CD14-positive monocyte (primary cell): ENCODE data around the gene OR51B4. TPM values are rescaled to one million over a fixed set of nuclear protein-coding genes. Genes with fewer than 3 reads are reported as not detected.
"Not testable (repeated sequence)": the region's sequence is repeated elsewhere in the genome, so short reads cannot be mapped to it uniquely, and the experiment has no call there.

Experiments
- DNase-seq, 3 donors: peaks; one replicate each; pipeline ENCODE4 v3.0.0-alpha.2; 2011 to 2022
- H2AFZ ChIP-seq: 2 replicates; pipeline ENCODE4 v1.6.0; 2012; ENCODE audit warnings: mild to moderate bottlenecking, low read depth, low read length, inconsistent platforms; ENCODE audit not compliant: insufficient read depth, poor library complexity, severe bottlenecking
- H3K27ac ChIP-seq, 2 donors: 1 replicate in 1 of 2; 2 replicates in 1 of 2; pipeline ENCODE4 v1.5.1; 2012 to 2013; ENCODE audit warnings: low read length in 2 of 2, control low read depth in 1 of 2, inconsistent platforms in 1 of 2, low read depth in 1 of 2, mild to moderate bottlenecking in 1 of 2
- H3K27me3 ChIP-seq, 2 donors: one replicate each; pipeline versions ENCODE4 v1.6.0 to v1.6.1; 2011 to 2013; ENCODE audit warnings: low read length in 2 of 2; ENCODE audit not compliant: control insufficient read depth in 2 of 2, insufficient read depth in 2 of 2
- H3K36me3 ChIP-seq, 2 donors: replicated peaks in 1 of 2; 1 replicate in 1 of 2; 2 replicates in 1 of 2; pipeline versions ENCODE4 v1.5.1 to v1.6.1; 2012 to 2013; ENCODE audit warnings: low read length in 2 of 2, control low read depth in 1 of 2, inconsistent platforms in 1 of 2, mild to moderate bottlenecking in 1 of 2; ENCODE audit not compliant: insufficient read depth in 2 of 2, control insufficient read depth in 1 of 2
- H3K4me1 ChIP-seq, 2 donors: 1 replicate in 1 of 2; 2 replicates in 1 of 2; pipeline versions ENCODE4 v1.5.1 to v1.6.1; 2012 to 2013; ENCODE audit warnings: low read length in 2 of 2, control low read depth in 1 of 2, inconsistent platforms in 1 of 2, mild to moderate bottlenecking in 1 of 2, moderate library complexity in 1 of 2; ENCODE audit not compliant: insufficient read depth in 2 of 2, control insufficient read depth in 1 of 2
- H3K4me2 ChIP-seq: replicated peaks from 2 replicates; pipeline ENCODE3; 2012; ENCODE audit warnings: low read length, moderate library complexity, mild to moderate bottlenecking; ENCODE audit not compliant: poor library complexity, severe bottlenecking; ENCODE audit errors: extremely low read depth
- H3K4me3 ChIP-seq, 3 experiments: fragments of 200-600 bp in 1 of 3; sonication (generic) in 1 of 3; replicated peaks in 1 of 3; 1 replicate in 2 of 3; 2 replicates in 1 of 3; pipeline ENCODE4 v1.5.1; 2011 to 2013; ENCODE audit warnings: low read length in 3 of 3, mild to moderate bottlenecking in 3 of 3, control low read depth in 2 of 3, low read depth in 2 of 3, inconsistent platforms in 1 of 3, moderate library complexity in 1 of 3
- H3K79me2 ChIP-seq: 2 replicates; pipeline ENCODE4 v1.6.0; 2012; ENCODE audit warnings: mild to moderate bottlenecking, control low read depth, inconsistent platforms, low read length, moderate library complexity; ENCODE audit not compliant: insufficient read depth
- H3K9ac ChIP-seq: 2 replicates; pipeline ENCODE4 v1.6.0; 2017; ENCODE audit warnings: low read length, mild to moderate bottlenecking; ENCODE audit not compliant: insufficient read depth, poor library complexity, severe bottlenecking
- H3K9me3 ChIP-seq, 2 donors: replicated peaks in 1 of 2; 1 replicate in 1 of 2; 2 replicates in 1 of 2; pipeline versions ENCODE4 v1.5.1 to v1.6.1; 2012 to 2013; ENCODE audit warnings: low read length in 2 of 2, control low read depth in 1 of 2; ENCODE audit not compliant: control insufficient read depth in 1 of 2, insufficient read depth in 1 of 2
- H4K20me1 ChIP-seq: 2 replicates; pipeline ENCODE4 v1.6.0; 2012; ENCODE audit warnings: mild to moderate bottlenecking, low read length, control low read depth, moderate library complexity; ENCODE audit not compliant: insufficient read depth
- H3K27ac Mint-ChIP-seq, 7 donors: one replicate each; pipeline ENCODE4 v1.8.0; 2020; ENCODE audit warnings: mild to moderate bottlenecking in 7 of 7, mixed read lengths in 7 of 7, moderate library complexity in 6 of 7, inconsistent platforms in 2 of 7
- H3K27me3 Mint-ChIP-seq, 3 donors: one replicate each; pipeline ENCODE4 v1.8.0; 2021 to 2022; ENCODE audit warnings: low read depth in 3 of 3, mild to moderate bottlenecking in 3 of 3, mixed read lengths in 3 of 3, moderate library complexity in 3 of 3, inconsistent platforms in 1 of 3
- H3K36me3 Mint-ChIP-seq, 2 donors: one replicate each; pipeline ENCODE4 v1.8.0; 2020; ENCODE audit warnings: mixed read lengths in 2 of 2, inconsistent platforms in 1 of 2, mild to moderate bottlenecking in 1 of 2
- H3K4me1 Mint-ChIP-seq: one replicate; pipeline ENCODE4 v1.8.0; 2020; ENCODE audit warnings: mild to moderate bottlenecking, mixed read lengths
- H3K4me3 Mint-ChIP-seq, 2 donors: one replicate each; pipeline ENCODE4 v1.8.0; 2020; ENCODE audit warnings: mild to moderate bottlenecking in 2 of 2, mixed read lengths in 2 of 2, moderate library complexity in 1 of 2
- H3K9me3 Mint-ChIP-seq, 7 donors: one replicate each; pipeline ENCODE4 v1.8.0; 2020 to 2022; ENCODE audit warnings: mixed read lengths in 7 of 7, mild to moderate bottlenecking in 6 of 7, moderate library complexity in 6 of 7, inconsistent platforms in 2 of 7
- WGBS: methylation state at CpG from one replicate; pipeline ENCODE4 v1.1.5; 2013; ENCODE audit warnings: missing lambda C conversion rate; ENCODE audit not compliant: insufficient coverage; 5-methylcytosine and 5-hydroxymethylcytosine counted together
- intact Hi-C, 2 donors: fragments of 100-400 bp; cut with micrococcal nuclease; formaldehyde crosslinking; loops; one replicate each; pipeline versions ENCODE4 v1.15.0 to v1.15.1; 2023
- polyA plus RNA-seq, 3 donors: library from polyadenylated mRNA; depleted of rRNA in 1 of 3; unstranded in 2 of 3; stranded (reverse) in 1 of 3; fragments of 300-500 nt in 2 of 3; fragments of >200 nt in 1 of 3; fragmentation: Illumina TruSeq in 2 of 3; gene quantifications; 1 replicate in 2 of 3; 2 replicates in 1 of 3; pipeline ENCODE4 v1.2.3, GENCODE V29; 2012 to 2021
- TF ChIP-seq, protein P1 (sequence below): fragments of 200-600 bp; IDR thresholded peaks from one replicate; pipeline ENCODE4 v1.8.0; 2022; ENCODE audit warnings: antibody characterized with exemption, mild to moderate bottlenecking

OR51B4 gene
- polyA plus RNA-seq, 3 donors: not detected

GRCh38 chr11:5257296-5257695 lies 44.5 kb downstream of the OR51B4 start:
- DNase-seq: no peak
- Histone ChIP-seq H3K4me2 (no peak overlapping the region), H3K36me3 (no peaks in the 10 kb centered on the region), H4K20me1 (no peaks in the 10 kb centered on the region), H3K79me2 (no peaks in the 10 kb centered on the region), H3K4me1 (no peaks in the 10 kb centered on the region), H2AFZ (no peak overlapping the region), H3K9ac (no peak overlapping the region), H3K9me3 (peaks cover 0 to 13% of the 10 kb centered on the region in 2 donors), H3K27ac (no peak overlapping the region), H3K4me3 (no peak overlapping the region), H3K27me3 (no peaks in the 10 kb centered on the region)
- WGBS: 100% methylated on average over 2 of the region's 2 CpGs
- Mint-ChIP-seq H3K36me3 (no peaks in the 10 kb centered on the region), H3K4me1 (no peaks in the 10 kb centered on the region), H3K4me3 (no peak overlapping the region), H3K27me3 (no peaks in the 10 kb centered on the region), H3K27ac (no peak overlapping the region), H3K9me3 (peaks cover 0 to 11% (median 5%) of the 10 kb centered on the region in 7 donors)
- intact Hi-C loops: no loop called here
- TF ChIP-seq, protein P1, sequence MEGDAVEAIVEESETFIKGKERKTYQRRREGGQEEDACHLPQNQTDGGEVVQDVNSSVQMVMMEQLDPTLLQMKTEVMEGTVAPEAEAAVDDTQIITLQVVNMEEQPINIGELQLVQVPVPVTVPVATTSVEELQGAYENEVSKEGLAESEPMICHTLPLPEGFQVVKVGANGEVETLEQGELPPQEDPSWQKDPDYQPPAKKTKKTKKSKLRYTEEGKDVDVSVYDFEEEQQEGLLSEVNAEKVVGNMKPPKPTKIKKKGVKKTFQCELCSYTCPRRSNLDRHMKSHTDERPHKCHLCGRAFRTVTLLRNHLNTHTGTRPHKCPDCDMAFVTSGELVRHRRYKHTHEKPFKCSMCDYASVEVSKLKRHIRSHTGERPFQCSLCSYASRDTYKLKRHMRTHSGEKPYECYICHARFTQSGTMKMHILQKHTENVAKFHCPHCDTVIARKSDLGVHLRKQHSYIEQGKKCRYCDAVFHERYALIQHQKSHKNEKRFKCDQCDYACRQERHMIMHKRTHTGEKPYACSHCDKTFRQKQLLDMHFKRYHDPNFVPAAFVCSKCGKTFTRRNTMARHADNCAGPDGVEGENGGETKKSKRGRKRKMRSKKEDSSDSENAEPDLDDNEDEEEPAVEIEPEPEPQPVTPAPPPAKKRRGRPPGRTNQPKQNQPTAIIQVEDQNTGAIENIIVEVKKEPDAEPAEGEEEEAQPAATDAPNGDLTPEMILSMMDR: no peak

- H2AFZ ChIP-seq, H3K36me3 ChIP-seq, H3K9ac ChIP-seq, H4K20me1 ChIP-seq, H3K27me3 ChIP-seq, DNase-seq, intact Hi-C loops, H3K4me3 Mint-ChIP-seq, H3K4me3 ChIP-seq, H3K27me3 Mint-ChIP-seq, H3K36me3 Mint-ChIP-seq, H3K4me1 ChIP-seq, H3K27ac Mint-ChIP-seq, H3K27ac ChIP-seq, H3K4me2 ChIP-seq, H3K4me1 Mint-ChIP-seq, H3K79me2 ChIP-seq: not testable (repeated sequence)
- H3K9me3 ChIP-seq: peaks cover 0 to 13% of the 10 kb centered on the region in 2 donors
- peaks cover 0 to 11% (median 2%) of the 10 kb centered on the region in 7 donors for H3K9me3 Mint-ChIP-seq
- WGBS: no CpG with 5 or more reads among the region's 9 CpGs
Observed at GRCh38 chr11:5254646-5255413, 46.9 kb downstream of the OR51B4 start, which contains the start of gene HBG2. TSS of gene HBG2 (minus strand) at chr11:5254781. CDS start at chr11:5254728, 53 bp downstream.

DNA sequence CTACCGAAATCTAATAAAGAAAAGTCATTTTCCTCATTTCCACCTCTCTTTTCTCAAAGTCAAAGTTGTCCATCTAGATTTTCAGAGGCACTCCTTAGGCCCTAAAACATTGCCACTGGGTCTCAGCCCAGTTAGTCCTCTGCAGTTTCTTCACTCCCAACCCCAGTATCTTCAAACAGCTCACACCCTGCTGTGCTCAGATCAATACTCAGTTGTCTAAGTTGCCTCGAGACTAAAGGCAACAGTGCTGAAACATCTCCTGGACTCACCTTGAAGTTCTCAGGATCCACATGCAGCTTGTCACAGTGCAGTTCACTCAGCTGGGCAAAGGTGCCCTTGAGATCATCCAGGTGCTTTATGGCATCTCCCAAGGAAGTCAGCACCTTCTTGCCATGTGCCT lies 47.7 kb downstream of the OR51B4 start:
- H4K20me1 ChIP-seq, H3K4me1 Mint-ChIP-seq, H3K4me2 ChIP-seq, intact Hi-C loops, H3K4me1 ChIP-seq, H3K27me3 Mint-ChIP-seq, H3K4me3 Mint-ChIP-seq, H3K79me2 ChIP-seq, H3K36me3 Mint-ChIP-seq, H3K4me3 ChIP-seq, H2AFZ ChIP-seq, H3K27ac Mint-ChIP-seq, H3K27me3 ChIP-seq, H3K36me3 ChIP-seq, H3K27ac ChIP-seq, DNase-seq, H3K9ac ChIP-seq, H3K9me3 Mint-ChIP-seq: not testable (repeated sequence)
- peaks cover 0 to 11% of the 10 kb centered on the region in 2 donors for H3K9me3 ChIP-seq
- no CpG with 5 or more reads among the region's 2 CpGs for WGBS

DNA sequence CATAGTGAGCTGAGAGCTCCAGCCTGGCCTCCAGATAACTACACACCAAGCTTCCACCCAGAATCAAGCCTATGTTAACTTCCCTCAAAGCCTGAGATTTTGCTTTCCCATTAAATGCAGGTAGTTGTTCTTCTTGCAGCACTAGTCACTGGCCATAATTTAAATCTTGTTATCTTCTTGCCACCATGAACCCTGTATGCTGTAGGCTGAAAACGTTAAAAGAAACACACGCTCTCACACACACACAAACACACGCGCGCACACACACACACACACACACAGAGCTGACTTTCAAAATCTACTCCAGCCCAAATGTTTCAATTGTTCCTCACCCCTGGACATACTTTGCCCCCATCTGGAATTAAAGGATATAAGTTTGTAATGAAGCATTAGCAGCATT lies 48.3 kb downstream of the OR51B4 start:
- DNase-seq, H3K4me3 Mint-ChIP-seq, H3K4me1 ChIP-seq, H3K27ac Mint-ChIP-seq, H3K36me3 Mint-ChIP-seq, H3K4me1 Mint-ChIP-seq, H3K79me2 ChIP-seq, H3K4me3 ChIP-seq, H3K27me3 ChIP-seq, H3K9me3 Mint-ChIP-seq, H3K27ac ChIP-seq, H3K9me3 ChIP-seq, H4K20me1 ChIP-seq, H3K36me3 ChIP-seq, H3K27me3 Mint-ChIP-seq, H3K4me2 ChIP-seq, H3K9ac ChIP-seq, H2AFZ ChIP-seq, intact Hi-C loops: not testable (repeated sequence)
- no CpG with 5 or more reads among the region's 5 CpGs for WGBS
